ENCODE results near the gene IPO5.
"Not testable (repeated sequence)": the region's sequence is repeated elsewhere in the genome, so short reads cannot be mapped to it uniquely, and the experiment has no call there.

Gene IPO5

DNA sequence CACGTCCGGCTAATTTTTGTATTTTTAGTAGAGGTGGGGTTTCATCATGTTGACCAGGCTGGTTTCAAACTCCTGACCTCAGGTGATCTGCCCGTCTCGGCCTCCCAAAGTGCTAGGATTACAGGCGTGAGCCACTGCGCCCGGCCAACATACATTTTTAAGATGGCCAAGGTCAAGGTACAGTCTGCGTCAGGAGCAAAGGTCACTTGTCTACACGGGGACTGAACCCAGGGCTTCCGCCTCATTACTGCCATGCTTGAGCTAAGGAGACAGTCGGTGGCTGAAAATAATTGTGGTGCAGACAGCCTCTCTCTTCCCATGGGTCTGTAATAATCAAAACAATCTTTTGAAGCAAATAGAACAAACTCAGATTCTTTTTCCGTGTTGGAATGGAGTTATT is 94.3 kb downstream of the IPO5 start:
- DNase-seq; intact Hi-C loops (cut with DNase I): not testable (repeated sequence)

DNA sequence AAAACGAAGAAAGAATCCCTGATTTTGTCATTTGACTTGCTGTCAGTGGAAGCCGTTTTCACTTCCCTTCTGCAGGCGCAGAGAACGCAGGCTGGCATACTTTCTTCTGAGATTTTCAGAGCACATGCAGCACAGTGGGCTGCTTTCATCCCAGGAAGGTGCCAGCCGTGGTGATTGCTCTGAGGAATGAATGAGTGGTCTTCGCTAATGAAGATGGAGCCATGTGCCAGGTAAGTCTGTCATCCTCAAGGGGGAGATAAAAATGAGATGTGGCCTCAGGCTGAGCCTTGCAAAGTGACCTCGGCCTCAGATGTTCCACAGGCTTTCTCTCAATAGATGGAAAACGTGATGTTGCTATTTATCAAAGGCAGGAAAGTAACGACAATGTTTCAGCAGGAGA is 94.8 kb downstream of the IPO5 start:
- DNase-seq, result no peak
- intact Hi-C loops (cut with DNase I), result no loop called here

GRCh38 chr13:98050041-98050466 is 96.6 kb downstream of the IPO5 start:
- DNase-seq, result no peak
- intact Hi-C loops (cut with DNase I), result no loop called here

DNA sequence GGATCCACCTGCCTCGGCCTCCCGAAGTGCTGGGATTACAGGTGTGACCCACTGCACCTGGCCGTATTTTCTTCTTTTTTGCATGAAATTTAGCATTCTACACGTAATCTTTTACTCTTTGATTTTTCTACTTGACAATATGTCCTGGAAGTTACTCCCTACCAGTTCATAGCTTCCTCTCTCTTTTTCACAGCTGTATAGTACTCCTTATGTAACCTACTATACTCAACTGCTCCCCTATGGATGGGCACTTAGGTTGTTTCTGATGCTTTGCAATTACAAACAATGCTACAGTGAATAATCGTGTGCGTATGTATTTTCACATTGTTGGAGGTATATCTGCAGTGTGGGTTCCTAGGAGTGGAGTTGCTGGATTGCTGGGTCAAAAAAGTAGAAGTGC is 98.9 kb downstream of the IPO5 start:
- DNase-seq, result no peak

DNA sequence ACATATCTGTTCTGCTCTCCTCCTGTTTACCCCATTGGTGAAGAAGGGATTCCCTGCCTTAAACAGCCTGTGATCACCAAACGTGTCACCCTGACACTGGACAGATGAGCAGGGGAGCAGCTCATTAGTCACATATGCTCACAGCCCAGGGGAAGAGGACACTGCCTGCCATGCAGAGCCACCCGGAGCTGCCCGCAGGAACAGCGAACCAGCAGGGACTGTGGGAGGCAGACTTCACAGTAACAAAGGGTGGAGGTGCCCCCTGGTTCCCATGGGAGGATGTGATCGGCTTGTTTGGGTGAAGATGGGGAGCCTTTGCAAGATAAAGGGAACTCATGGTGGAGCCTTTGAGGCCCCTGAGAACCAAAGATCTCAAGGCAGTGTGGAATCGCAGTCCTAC is 100.8 kb downstream of the IPO5 start:
- no peak for DNase-seq
- intact Hi-C loops (cut with DNase I), result no loop called here

More for the DNA sequence above, 98.9 kb downstream of the IPO5 start:
- intact Hi-C loops (cut with DNase I), result no loop called here

DNA sequence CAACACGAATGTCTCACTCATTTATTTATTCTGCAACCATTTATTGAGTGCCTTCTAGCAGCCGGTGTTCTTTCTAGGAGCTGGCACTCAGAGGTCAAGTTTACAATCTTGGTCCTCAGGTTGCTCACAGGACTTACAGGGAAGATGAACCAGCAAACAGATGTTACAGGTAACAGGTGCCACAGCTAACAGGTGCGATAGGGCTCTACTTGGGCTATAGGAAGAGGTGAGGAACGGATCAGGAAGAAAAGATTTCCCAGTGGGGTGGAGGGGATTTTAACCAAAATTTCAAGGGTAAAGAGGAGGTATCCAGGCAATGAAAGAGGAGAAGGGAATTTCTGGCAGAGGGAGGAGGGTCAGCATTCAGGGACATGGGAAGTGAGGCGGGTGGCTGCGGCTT is 102.1 kb downstream of the IPO5 start:
- DNase-seq, result peak in 1 of 10 donors; percentile 54
- intact Hi-C loops (cut with DNase I), result no loop called here

DNA sequence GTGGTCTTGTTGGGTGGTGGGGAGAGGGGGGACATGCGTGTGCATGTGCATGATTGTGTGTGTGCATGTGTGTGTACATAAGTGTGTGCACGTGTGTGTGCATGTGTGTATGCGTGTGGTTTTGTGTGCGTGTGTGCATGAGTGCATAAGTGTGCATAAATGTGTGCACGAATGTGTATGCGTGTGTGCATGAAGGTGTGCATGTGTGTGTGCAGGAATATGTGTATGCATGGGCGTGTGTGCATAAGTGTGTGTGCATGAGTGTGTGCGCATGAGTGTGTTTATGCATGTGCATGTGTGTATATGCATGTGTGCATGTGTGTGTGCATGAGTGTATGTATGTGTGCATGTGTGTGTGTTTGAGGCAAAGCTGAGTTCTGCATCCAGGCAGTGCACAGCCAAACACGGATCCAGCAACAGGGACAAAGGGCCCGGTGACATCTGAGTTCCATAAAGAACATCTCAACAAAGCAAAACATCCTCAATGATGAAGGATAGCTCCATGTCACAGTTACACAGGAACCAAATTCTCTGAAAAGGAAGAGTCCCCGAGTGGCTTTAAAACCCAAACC is 103.5 kb downstream of the IPO5 start:
- peak in 1 of 10 donors; percentile 51 for DNase-seq
- intact Hi-C loops (cut with DNase I), result no loop called here

DNA sequence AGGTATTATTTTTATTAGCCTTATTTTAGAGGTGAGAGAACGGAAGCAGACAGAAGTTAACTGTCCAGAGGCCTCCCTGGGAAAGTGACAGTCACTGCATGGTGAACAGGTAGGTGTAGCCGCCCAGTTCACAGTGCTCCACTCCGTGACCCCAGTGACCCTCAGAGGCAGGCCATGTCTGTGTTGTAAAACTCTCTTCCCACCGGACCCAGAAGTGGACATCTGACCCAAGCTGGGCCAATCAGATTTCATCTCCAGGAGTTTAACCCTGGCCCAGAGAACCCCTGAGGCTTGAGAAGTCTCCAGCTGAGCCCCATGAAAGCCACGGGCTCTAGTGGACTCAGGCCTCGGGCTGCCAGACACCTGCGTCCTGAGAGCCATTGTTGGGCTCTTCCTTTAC is 105.8 kb downstream of the IPO5 start:
- peak in 1 of 10 donors; percentile 35 for DNase-seq
- intact Hi-C loops (cut with DNase I), result no loop called here

GRCh38 chr13:98060282-98060681 is 106.8 kb downstream of the IPO5 start:
- DNase-seq, result peak in 1 of 10 donors; percentile 71
- intact Hi-C loops (cut with DNase I), result no loop called here

- intact Hi-C loops (cut with DNase I), result no loop called here
- no peak for DNase-seq
Observed at GRCh38 chr13:98065468-98065867, 112.0 kb downstream of the IPO5 start.

DNA sequence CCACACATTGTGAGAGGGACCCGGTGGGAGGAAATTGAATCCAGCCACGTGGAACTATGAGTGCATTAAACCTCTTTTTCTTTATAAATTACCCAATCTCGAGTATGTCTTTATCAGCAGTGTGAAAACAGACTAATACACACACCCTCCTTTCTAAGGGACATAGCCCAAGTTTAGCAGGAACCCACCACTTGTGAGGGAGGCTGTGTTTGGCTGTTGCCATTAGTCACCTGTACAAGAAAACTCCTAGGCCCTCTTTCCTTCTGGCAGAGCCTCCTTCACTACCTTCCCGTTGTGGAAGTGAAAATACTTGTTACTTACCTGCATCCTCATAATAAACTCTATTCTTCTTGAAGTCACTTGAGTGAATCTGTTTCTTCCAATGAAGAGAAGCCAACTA is 113.2 kb downstream of the IPO5 start:
- intact Hi-C loops (cut with DNase I), result no loop called here
- no peak for DNase-seq

DNA sequence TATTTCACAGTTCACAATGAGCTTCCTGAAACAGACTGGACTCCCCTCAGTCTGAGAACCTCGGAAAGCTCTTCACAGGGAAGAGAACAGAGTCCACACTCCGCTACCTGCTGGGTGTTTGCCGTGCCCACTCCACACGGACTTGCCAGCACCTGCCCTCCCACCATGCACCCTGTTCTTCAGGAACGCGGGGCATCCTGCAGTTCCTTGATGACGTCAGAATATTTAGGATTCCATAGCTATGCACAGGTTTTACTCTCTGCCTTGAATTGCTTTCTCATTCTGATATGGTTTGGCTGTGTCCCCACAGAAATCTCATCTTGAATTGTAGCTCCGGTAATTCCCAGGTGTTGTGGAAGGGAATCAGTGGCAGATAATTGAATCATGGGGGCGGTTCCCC is 115.0 kb downstream of the IPO5 start:
- intact Hi-C loops (cut with DNase I), result no loop called here
- DNase-seq, result no peak

- intact Hi-C loops (cut with DNase I), result no loop called here
- no peak for DNase-seq
Observed at GRCh38 chr13:98069985-98070384, 116.5 kb downstream of the IPO5 start.

GRCh38 chr13:98071316-98071715 is 117.8 kb downstream of the IPO5 start:
- no peak for DNase-seq
- intact Hi-C loops (cut with DNase I), result no loop called here

DNA sequence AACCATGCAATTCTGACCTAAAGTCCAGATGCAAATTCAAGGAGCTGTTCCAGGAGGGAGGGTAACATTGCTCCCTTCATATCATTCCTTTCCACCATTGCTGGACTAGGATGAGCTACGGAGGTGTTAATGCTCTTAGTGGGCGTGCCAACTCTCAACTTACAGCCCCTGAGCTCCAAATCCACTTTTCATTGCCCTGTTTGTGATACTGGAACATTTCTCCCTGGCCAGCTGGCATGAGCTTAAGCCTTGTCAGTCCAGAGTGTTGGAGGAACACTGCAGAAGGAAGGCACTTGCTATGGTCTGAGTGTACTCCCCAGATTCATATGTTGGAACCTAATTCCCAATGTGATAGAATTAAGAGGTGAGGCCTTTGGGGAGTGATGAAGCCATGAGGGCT is 119.0 kb downstream of the IPO5 start:
- intact Hi-C loops (cut with DNase I), result no loop called here
- no peak for DNase-seq

Measured in posterior cingulate gyrus (tissue), 11 donors.